K562 (cell line): ENCODE data around the gene ZSWIM1. TPM values are rescaled to one million over a fixed set of nuclear protein-coding genes. Genes with fewer than 3 reads are reported as not detected.

ENCODE experiments used
- CCAR2 ChIP-seq: fragments of 200-400 bp; formaldehyde crosslinking; IDR thresholded peaks from 2 replicates; pipeline ENCODE4 v1.6.1; 2017; ENCODE audit warnings: mild to moderate bottlenecking, low read depth, low read length
- FOXA1 ChIP-seq: fragments of 450-650 bp; IDR thresholded peaks from 2 replicates; pipeline ENCODE4 v1.6.1; 2016; ENCODE audit warnings: mild to moderate bottlenecking, borderline replicate concordance
- GATAD2B ChIP-seq: fragments of 450-650 bp; IDR thresholded peaks from 2 replicates; pipeline ENCODE4 v1.6.1; 2017; ENCODE audit warnings: mild to moderate bottlenecking, borderline replicate concordance
- MYC ChIP-seq, 2 experiments: fragments of 250-450 bp in 1 of 2; sonication (Bioruptor Pico) in 1 of 2; IDR thresholded peaks; 2 replicates each; pipeline versions ENCODE4 v1.5.1 to v1.6.1; 2012 to 2021; ENCODE audit warnings: low read depth in 2 of 2, borderline replicate concordance in 1 of 2, improper control_type of control experiment in 1 of 2, low read length in 1 of 2, mild to moderate bottlenecking in 1 of 2, moderate library complexity in 1 of 2
- NR2C2 ChIP-seq, 2 experiments: fragments of 200-800 bp in 1 of 2; sonication (Bioruptor generic) in 1 of 2; sonication (generic) in 1 of 2; formaldehyde crosslinking in 1 of 2; IDR thresholded peaks; 2 replicates each; pipeline versions ENCODE4 v1.6.1 to v1.8.0; 2016 to 2022; ENCODE audit warnings: mild to moderate bottlenecking in 1 of 2, missing compliant biosample characterization in 1 of 2, missing genetic modification characterization in 1 of 2, missing genetic modification reagents in 1 of 2
- PHF8 ChIP-seq: fragments of 200-600 bp; sonication (generic); IDR thresholded peaks from 2 replicates; pipeline ENCODE4 v1.6.1; 2012; ENCODE audit warnings: mixed run types, mild to moderate bottlenecking, inconsistent platforms, low read length, moderate library complexity, borderline replicate concordance
- SAP30 ChIP-seq: fragments of 200-600 bp; sonication (generic); IDR thresholded peaks from 2 replicates; pipeline ENCODE4 v1.6.1; 2012; ENCODE audit warnings: borderline replicate concordance, low read depth, mild to moderate bottlenecking, moderate library complexity, low read length, control low read depth, inconsistent platforms; ENCODE audit not compliant: insufficient read depth, poor library complexity, severe bottlenecking
- ZBTB17 ChIP-seq: fragments of 450-650 bp; formaldehyde crosslinking; IDR thresholded peaks from 2 replicates; pipeline ENCODE4 v1.4.0; 2020; ENCODE audit warnings: mild to moderate bottlenecking
- ZNF165 ChIP-seq: fragments of 250-450 bp; sonication (Bioruptor Pico); IDR thresholded peaks from 2 replicates; pipeline ENCODE4 v1.4.0; 2020; ENCODE audit warnings: borderline replicate concordance
- ZNF324 ChIP-seq: fragments of 250-450 bp; sonication (Bioruptor Pico); IDR thresholded peaks from 2 replicates; pipeline ENCODE4 v1.4.0; 2020; ENCODE audit warnings: mild to moderate bottlenecking
- ZNF740 ChIP-seq, 3 experiments: fragments of 200-800 bp in 1 of 3; sonication (Bioruptor generic) in 1 of 3; sonication (generic) in 1 of 3; formaldehyde crosslinking in 1 of 3; IDR thresholded peaks; 2 replicates each; pipeline versions ENCODE4 v1.6.1 to v1.8.0; 2016 to 2022; ENCODE audit warnings: mild to moderate bottlenecking in 2 of 3, missing compliant biosample characterization in 2 of 3, missing genetic modification characterization in 2 of 3, missing genetic modification reagents in 1 of 3
- ZNF766 ChIP-seq: fragments of 200-800 bp; sonication (Bioruptor generic); conservative IDR thresholded peaks from 2 replicates; pipeline ENCODE4 v1.6.1; 2016; ENCODE audit warnings: missing genetic modification characterization, missing compliant biosample characterization
- polyA plus RNA-seq, 8 experiments: library from polyadenylated mRNA; depleted of rRNA in 4 of 8; stranded (reverse) in 5 of 8; unstranded in 3 of 8; fragments of >200 nt; fragmentation: Nextera tagmentation in 2 of 8; fragmentation: Illumina TruSeq in 1 of 8; extraction: Ambion mirVana in 2 of 8; extraction: Trizol in 1 of 8; gene quantifications; 2 replicates each; pipeline versions ENCODE4 v1.2.1 to v1.2.3, GENCODE V29; 2011 to 2014; ENCODE audit warnings: inconsistent platforms in 1 of 8, missing spikeins in 1 of 8
- total RNA-seq, 7 experiments: library from RNA; depleted of rRNA in 6 of 7; stranded (reverse); fragments of >200 nt in 6 of 7; fragmentation: Illumina TruSeq in 2 of 7; extraction: Trizol in 2 of 7; gene quantifications; 2 replicates each; pipeline versions ENCODE4 v1.2.1 to v1.2.3, GENCODE V29; 2011 to 2021; ENCODE audit warnings: low replicate concordance in 1 of 7
- TF ChIP-seq, protein P1 (sequence below): fragments of 250-450 bp; sonication (Bioruptor Pico); IDR thresholded peaks from 2 replicates; pipeline ENCODE4 v1.5.1; 2021; ENCODE audit warnings: mild to moderate bottlenecking
- TF ChIP-seq, protein P2 (sequence below): IDR thresholded peaks from 2 replicates; pipeline ENCODE4 v1.6.1; 2011; ENCODE audit not compliant: insufficient read length; ENCODE audit errors: extremely low read depth
- TF ChIP-seq, protein P3 (sequence below): IDR thresholded peaks from 2 replicates; pipeline ENCODE4 v1.6.1; 2014; ENCODE audit warnings: antibody characterized with exemption

ZSWIM1 gene
- total and polyA plus RNA-seq, 9 of the 15 experiments (the other 6 are each of a cell fraction or from before 2014, with no cell fraction given), result 2.5 to 15.6 (median 9.5) TPM

DNA sequence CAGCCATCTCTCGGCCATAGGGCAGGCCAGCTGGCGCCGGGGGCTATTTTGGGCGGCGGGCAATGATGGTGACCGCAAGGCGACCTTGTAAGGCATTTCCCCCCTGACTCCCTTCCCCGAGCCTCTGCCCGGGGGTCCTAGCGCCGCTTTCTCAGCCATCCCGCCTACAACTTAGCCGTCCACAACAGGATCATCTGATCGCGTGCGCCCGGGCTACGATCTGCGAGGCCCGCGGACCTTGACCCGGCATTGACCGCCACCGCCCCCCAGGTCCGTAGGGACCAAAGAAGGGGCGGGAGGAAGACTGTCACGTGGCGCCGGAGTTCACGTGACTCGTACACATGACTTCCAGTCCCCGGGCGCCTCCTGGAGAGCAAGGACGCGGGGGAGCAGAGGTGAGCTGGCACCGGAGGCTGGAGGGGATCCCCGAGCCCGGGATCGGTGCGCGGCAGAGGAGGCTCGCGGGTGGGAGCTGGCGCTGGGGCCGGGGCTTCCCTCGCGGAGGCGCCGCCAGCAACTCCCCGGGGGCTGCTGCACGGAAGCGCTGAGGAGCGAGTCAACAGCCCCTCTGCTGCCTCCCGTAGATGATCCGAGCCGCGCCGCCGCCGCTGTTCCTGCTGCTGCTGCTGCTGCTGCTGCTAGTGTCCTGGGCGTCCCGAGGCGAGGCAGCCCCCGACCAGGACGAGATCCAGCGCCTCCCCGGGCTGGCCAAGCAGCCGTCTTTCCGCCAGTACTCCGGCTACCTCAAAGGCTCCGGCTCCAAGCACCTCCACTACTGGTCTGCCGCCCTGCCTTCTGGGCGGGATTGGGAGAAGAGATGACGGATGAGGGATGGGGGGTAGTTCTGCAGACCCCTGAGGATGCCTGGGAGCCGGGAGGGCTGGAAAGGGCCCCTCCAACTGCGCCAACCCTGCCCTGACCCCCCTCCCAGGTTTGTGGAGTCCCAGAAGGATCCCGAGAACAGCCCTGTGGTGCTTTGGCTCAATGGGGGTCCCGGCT is 10.3 kb downstream of the ZSWIM1 start, which contains the start of the genes CTSA and NEURL2 (continued):
- TF ChIP-seq, protein P1, sequence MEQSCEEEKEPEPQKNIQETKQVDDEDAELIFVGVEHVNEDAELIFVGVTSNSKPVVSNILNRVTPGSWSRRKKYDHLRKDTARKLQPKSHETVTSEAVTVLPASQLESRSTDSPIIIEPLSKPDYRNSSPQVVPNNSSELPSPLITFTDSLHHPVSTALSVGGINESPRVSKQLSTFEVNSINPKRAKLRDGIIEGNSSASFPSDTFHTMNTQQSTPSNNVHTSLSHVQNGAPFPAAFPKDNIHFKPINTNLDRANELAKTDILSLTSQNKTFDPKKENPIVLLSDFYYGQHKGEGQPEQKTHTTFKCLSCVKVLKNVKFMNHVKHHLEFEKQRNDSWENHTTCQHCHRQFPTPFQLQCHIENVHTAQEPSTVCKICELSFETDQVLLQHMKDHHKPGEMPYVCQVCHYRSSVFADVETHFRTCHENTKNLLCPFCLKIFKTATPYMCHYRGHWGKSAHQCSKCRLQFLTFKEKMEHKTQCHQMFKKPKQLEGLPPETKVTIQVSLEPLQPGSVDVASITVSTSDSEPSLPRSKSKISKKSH (CRISPR knock-in tag), result no peak
- TF ChIP-seq MYC (IDR thresholded peaks at IDR 0.05; ENCODE audit: low read depth, low read length) (peak; percentile 84), MYC (CRISPR knock-in tag; IDR thresholded peaks at IDR 0.05; ENCODE audit: borderline replicate concordance, low read depth) (peak; percentile 78; the same call in 1 of the 2 replicates), ZBTB17 (CRISPR knock-in tag) (peak; percentile 63), FOXA1 (no peak), GATAD2B (no peak), PHF8 (peak; percentile 72; the same call in 1 of the 2 replicates), ZNF165 (CRISPR knock-in tag) (no peak), ZNF324 (CRISPR knock-in tag) (no peak), ZNF766 (no peak), CCAR2 (no peak), ZNF740 (CRISPR knock-in tag; IDR thresholded peaks at IDR 0.05) (no peak), ZNF740 (tag; IDR thresholded peaks at IDR 0.05) (no peak), SAP30 (peak; percentile 98), NR2C2 (CRISPR knock-in tag; IDR thresholded peaks at IDR 0.05) (no peak), NR2C2 (tag; IDR thresholded peaks at IDR 0.05) (peak; percentile 90)
- TF ChIP-seq, protein P2, sequence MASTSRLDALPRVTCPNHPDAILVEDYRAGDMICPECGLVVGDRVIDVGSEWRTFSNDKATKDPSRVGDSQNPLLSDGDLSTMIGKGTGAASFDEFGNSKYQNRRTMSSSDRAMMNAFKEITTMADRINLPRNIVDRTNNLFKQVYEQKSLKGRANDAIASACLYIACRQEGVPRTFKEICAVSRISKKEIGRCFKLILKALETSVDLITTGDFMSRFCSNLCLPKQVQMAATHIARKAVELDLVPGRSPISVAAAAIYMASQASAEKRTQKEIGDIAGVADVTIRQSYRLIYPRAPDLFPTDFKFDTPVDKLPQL, result no peak
- TF ChIP-seq, protein P3, sequence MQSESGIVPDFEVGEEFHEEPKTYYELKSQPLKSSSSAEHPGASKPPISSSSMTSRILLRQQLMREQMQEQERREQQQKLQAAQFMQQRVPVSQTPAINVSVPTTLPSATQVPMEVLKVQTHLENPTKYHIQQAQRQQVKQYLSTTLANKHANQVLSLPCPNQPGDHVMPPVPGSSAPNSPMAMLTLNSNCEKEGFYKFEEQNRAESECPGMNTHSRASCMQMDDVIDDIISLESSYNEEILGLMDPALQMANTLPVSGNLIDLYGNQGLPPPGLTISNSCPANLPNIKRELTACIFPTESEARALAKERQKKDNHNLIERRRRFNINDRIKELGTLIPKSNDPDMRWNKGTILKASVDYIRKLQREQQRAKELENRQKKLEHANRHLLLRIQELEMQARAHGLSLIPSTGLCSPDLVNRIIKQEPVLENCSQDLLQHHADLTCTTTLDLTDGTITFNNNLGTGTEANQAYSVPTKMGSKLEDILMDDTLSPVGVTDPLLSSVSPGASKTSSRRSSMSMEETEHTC, result peak; percentile 93
